ENCODE data around the gene ANKMY1.
"Not testable (repeated sequence)": the region's sequence is repeated elsewhere in the genome, so short reads cannot be mapped to it uniquely, and the experiment has no call there.

Gene ANKMY1

GRCh38 chr2:240522406-240522805 lies 35.4 kb downstream of the ANKMY1 start:
- no peak for DNase-seq (ENCODE audit: low read depth)
- no peak for TF ChIP-seq CTCF (IDR thresholded peaks at IDR 0.05; ENCODE audit: control insufficient read depth, extremely low read depth, insufficient read depth)
- no peak overlapping the region for H3K4me3 ChIP-seq (ENCODE audit: low read depth, low read length)

GRCh38 chr2:240521885-240522284 lies 35.9 kb downstream of the ANKMY1 start:
- H3K4me3 ChIP-seq (ENCODE audit: low read depth, low read length); DNase-seq (ENCODE audit: low read depth): not testable (repeated sequence)

- DNase-seq (ENCODE audit: low read depth) = no peak
- no peak for TF ChIP-seq CTCF (IDR thresholded peaks at IDR 0.05; ENCODE audit: control insufficient read depth, extremely low read depth, insufficient read depth)
- no peak overlapping the region for H3K4me3 ChIP-seq (ENCODE audit: low read depth, low read length)
Observed at GRCh38 chr2:240520974-240521350, 36.8 kb downstream of the ANKMY1 start.

GRCh38 chr2:240520130-240520973 lies 37.4 kb downstream of the ANKMY1 start:
- no peak for DNase-seq (ENCODE audit: low read depth)
- TF ChIP-seq CTCF (IDR thresholded peaks at IDR 0.05; ENCODE audit: control insufficient read depth, extremely low read depth, insufficient read depth) = no peak
- no peak overlapping the region for H3K4me3 ChIP-seq (ENCODE audit: low read depth, low read length)

- DNase-seq (ENCODE audit: low read depth) = no peak
- no peak overlapping the region for H3K4me3 ChIP-seq (ENCODE audit: low read depth, low read length)
- TF ChIP-seq CTCF (IDR thresholded peaks at IDR 0.05; ENCODE audit: control insufficient read depth, extremely low read depth, insufficient read depth) = no peak
Observed at GRCh38 chr2:240519396-240520129, 38.2 kb downstream of the ANKMY1 start.

GRCh38 chr2:240518981-240519380 lies 38.8 kb downstream of the ANKMY1 start:
- DNase-seq (ENCODE audit: low read depth) = no peak
- TF ChIP-seq CTCF (IDR thresholded peaks at IDR 0.05; ENCODE audit: control insufficient read depth, extremely low read depth, insufficient read depth) = no peak
- H3K4me3 ChIP-seq (ENCODE audit: low read depth, low read length) = no peak overlapping the region

GRCh38 chr2:240517342-240517741 lies 40.4 kb downstream of the ANKMY1 start:
- no peak for DNase-seq (ENCODE audit: low read depth)
- H3K4me3 ChIP-seq (ENCODE audit: low read depth, low read length) = no peak overlapping the region
- TF ChIP-seq CTCF (IDR thresholded peaks at IDR 0.05; ENCODE audit: control insufficient read depth, extremely low read depth, insufficient read depth) = no peak
